ENCODE measurements around the gene SCYGR1. TPM values are rescaled to one million over a fixed set of nuclear protein-coding genes. Genes with fewer than 3 reads are reported as not detected.

Gene SCYGR1
- total and polyA plus RNA-seq, 2 of the 13 experiments (the other 11 are each of a cell fraction or from before 2014, with no cell fraction given), result not detected

- no peak for TF ChIP-seq DDIT3 (CRISPR knock-in tag; IDR thresholded peaks at IDR 0.05)
- no peak for TF ChIP-seq ZNF737 (CRISPR knock-in tag; IDR thresholded peaks at IDR 0.05; ENCODE audit: borderline replicate concordance)
These were observed 14.6 kb upstream of the SCYGR1 start (continued) for GRCh38 chr2:227402321-227402720.

- ChIA-PET POLR2A (no interaction called here), CTCF (ENCODE audit: low intra/inter-chr PET ratio, low total read pairs) (no interaction called here)
- Histone ChIP-seq H3K27ac (ENCODE audit: extremely low read length, insufficient read depth, low read length) (no peak overlapping the region), H3K4me2 (ENCODE audit: low read depth, low read length) (no peak overlapping the region), H3K9ac (ENCODE audit: insufficient read depth, low read depth, low read length) (no peak overlapping the region), H2AFZ (ENCODE audit: low read length) (no peak overlapping the region), H3K4me1 (ENCODE audit: insufficient read depth, low read length) (peaks cover 28% of the 10 kb centered on the region), H4K20me1 (ENCODE audit: insufficient read depth, low read length) (no peaks in the 10 kb centered on the region), H3K27me3 (ENCODE audit: control insufficient read depth in 1 of 2, insufficient read depth in 2 of 2, low read length in 2 of 2) (peaks cover 0 to 7% of the 10 kb centered on the region in 2 experiments; a peak in 2 of 5 replicates), H3K79me2 (ENCODE audit: insufficient read depth, low read length) (no peaks in the 10 kb centered on the region), H3K4me3 (replicated peaks in 1 of 3; ENCODE audit: insufficient read depth in 1 of 3, low read depth in 2 of 3, low read length in 3 of 3) (no peak overlapping the region), H3K9me3 (ENCODE audit: low read length) (no peaks in the 10 kb centered on the region), H3K36me3 (replicated peaks in 1 of 2; ENCODE audit: control insufficient read depth in 1 of 2, insufficient read depth in 2 of 2, low read length in 2 of 2) (no peaks in the 10 kb centered on the region)
- TF ChIP-seq ZSCAN31 (CRISPR knock-in tag; IDR thresholded peaks at IDR 0.05; ENCODE audit: low read depth), result no peak
- TF ChIP-seq NRL (CRISPR knock-in tag; IDR thresholded peaks at IDR 0.05; ENCODE audit: borderline replicate concordance), result no peak
- no peak for TF ChIP-seq SUZ12 (IDR thresholded peaks at IDR 0.05; ENCODE audit: low read depth, low read length)
- TF ChIP-seq ZBTB14 (CRISPR knock-in tag; IDR thresholded peaks at IDR 0.05), result no peak
- TF ChIP-seq BORCS8-MEF2B (CRISPR knock-in tag; IDR thresholded peaks at IDR 0.05), result no peak
- TF ChIP-seq TFAP4 (IDR thresholded peaks at IDR 0.05; ENCODE audit: borderline replicate concordance, low read depth), result no peak
- TF ChIP-seq E2F5 (CRISPR knock-in tag; conservative IDR thresholded peaks at IDR 0.05), result no peak
- TF ChIP-seq ZBTB7A (CRISPR knock-in tag; IDR thresholded peaks at IDR 0.05), result no peak
- TF ChIP-seq MAF1 (CRISPR knock-in tag; IDR thresholded peaks at IDR 0.05; ENCODE audit: borderline replicate concordance), result no peak
- TF ChIP-seq ELF4 (CRISPR knock-in tag; IDR thresholded peaks at IDR 0.05; ENCODE audit: borderline replicate concordance), result no peak
- no peak for TF ChIP-seq MLXIP (CRISPR knock-in tag; IDR thresholded peaks at IDR 0.05; ENCODE audit: borderline replicate concordance)
- no peak for TF ChIP-seq TBX3 (IDR thresholded peaks at IDR 0.05; ENCODE audit: borderline replicate concordance)
- no peak for TF ChIP-seq ZNF235 (CRISPR knock-in tag; IDR thresholded peaks at IDR 0.05; ENCODE audit: borderline replicate concordance)
- TF ChIP-seq EED (CRISPR knock-in tag; IDR thresholded peaks at IDR 0.05), result no peak
- TF ChIP-seq SNRNP70 (IDR thresholded peaks at IDR 0.05; ENCODE audit: low read depth, low read length), result no peak
- DNase-seq (ENCODE audit: low spot score) (no peak), FAIRE-seq (no peak), ATAC-seq (no peak)
- 21% methylated on average over 2 of the region's 2 CpGs for WGBS (ENCODE audit: low lambda C conversion rate)
- BruUV-seq (replicated peaks), result no TSS peak
- intact Hi-C loops (cut with micrococcal nuclease; ENCODE audit: unreplicated experiment), result no loop called here
- in situ Hi-C loops (cut with HindIII; ENCODE audit: extremely low pct_ligation_motif_present, low pct_unique_long_range_greater_than_20kb), result loop anchor here (5.0 to 10.0 kb wide), 2 partner anchors 253 to 366 kb away; no protein-coding TSS in a partner anchor
These were observed 13.8 kb upstream of the SCYGR1 start for GRCh38 chr2:227401550-227401949.

All from HepG2 (cell line).